Breast epithelium (tissue), 3 donors: Measurements from ENCODE around the gene HDAC10.

ENCODE experiments used
- POLR2A ChIP-seq: fragments of 450-650 bp; IDR thresholded peaks from one replicate; pipeline ENCODE4 v1.6.1; 2016; ENCODE audit warnings: antibody characterized with exemption, mild to moderate bottlenecking, moderate library complexity
- TF ChIP-seq, protein P1 (sequence below), 3 donors: fragments of 450-650 bp; IDR thresholded peaks; one replicate each; pipeline ENCODE4 v1.5.1; 2016 to 2017; ENCODE audit warnings: antibody characterized with exemption in 3 of 3, mild to moderate bottlenecking in 3 of 3, moderate library complexity in 3 of 3

DNA sequence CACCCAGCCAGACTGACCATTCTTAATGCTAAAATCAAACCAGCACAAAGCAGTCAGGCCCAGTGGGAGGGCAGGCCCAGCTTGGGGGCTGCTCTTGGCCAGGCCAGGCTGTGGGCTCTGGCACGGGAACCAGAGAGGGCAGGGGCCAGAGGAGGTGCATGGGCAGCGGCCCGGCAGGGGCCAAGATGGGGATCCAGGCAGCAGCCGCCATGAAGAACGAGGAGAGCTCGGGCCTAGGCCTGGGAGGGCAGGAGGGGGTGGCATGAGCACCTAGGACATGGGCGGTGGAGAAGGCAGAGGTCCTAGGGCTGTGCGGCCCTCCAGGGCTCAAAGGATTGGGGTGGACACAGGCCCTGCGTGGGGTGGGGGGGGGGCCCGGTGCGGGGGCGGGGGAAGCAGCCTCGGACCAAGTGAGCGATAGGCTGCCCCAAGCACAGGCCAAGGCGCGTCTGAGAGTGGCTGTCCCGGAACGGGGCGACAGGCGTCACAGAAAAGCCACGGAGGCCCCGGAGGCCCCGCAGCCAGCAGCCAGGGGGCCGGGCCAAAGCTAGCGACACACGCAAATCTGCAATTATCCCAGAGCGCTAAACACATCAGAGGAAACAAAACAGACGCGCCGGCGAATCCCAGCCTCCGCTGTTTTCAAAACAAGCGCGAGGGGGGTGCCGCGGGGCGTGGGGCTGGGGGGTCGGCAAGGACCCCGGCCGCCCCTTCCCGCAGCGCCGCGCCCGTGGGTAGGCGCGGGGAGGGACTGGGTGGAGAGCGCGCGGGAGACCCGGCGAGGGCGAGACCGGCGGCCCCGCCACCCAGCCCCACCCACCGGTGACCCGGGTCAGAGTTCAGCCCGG, 48.1 kb upstream of the HDAC10 start:
- TF ChIP-seq, protein P1, sequence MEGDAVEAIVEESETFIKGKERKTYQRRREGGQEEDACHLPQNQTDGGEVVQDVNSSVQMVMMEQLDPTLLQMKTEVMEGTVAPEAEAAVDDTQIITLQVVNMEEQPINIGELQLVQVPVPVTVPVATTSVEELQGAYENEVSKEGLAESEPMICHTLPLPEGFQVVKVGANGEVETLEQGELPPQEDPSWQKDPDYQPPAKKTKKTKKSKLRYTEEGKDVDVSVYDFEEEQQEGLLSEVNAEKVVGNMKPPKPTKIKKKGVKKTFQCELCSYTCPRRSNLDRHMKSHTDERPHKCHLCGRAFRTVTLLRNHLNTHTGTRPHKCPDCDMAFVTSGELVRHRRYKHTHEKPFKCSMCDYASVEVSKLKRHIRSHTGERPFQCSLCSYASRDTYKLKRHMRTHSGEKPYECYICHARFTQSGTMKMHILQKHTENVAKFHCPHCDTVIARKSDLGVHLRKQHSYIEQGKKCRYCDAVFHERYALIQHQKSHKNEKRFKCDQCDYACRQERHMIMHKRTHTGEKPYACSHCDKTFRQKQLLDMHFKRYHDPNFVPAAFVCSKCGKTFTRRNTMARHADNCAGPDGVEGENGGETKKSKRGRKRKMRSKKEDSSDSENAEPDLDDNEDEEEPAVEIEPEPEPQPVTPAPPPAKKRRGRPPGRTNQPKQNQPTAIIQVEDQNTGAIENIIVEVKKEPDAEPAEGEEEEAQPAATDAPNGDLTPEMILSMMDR (IDR thresholded peaks at IDR 0.05): no peak
- TF ChIP-seq POLR2A: no peak
